ENCODE data around the gene FAM174C.
A peak's percentile ranks its signal among the peaks of the same experiment; 100 is the strongest.

FAM174C gene

GRCh38 chr19:1273263-1274041 is 1.9 kb upstream of the FAM174C start:
- peak; percentile 41 for DNase-seq (ENCODE audit: low read depth)

- no peak for DNase-seq (ENCODE audit: low read depth)
Observed at GRCh38 chr19:1274081-1274851, 1.1 kb upstream of the FAM174C start.

GRCh38 chr19:1274852-1275259 is 474 bp upstream of the FAM174C start:
- no peak for DNase-seq (ENCODE audit: low read depth)

GRCh38 chr19:1275976-1276627 is 772 bp downstream of the FAM174C start:
- no peak for DNase-seq (ENCODE audit: low read depth)

- no peak for DNase-seq (ENCODE audit: low read depth)
Observed at GRCh38 chr19:1276628-1277022, 1.3 kb downstream of the FAM174C start.

- no peak for DNase-seq (ENCODE audit: low read depth)
Observed at GRCh38 chr19:1277061-1277460, 1.7 kb downstream of the FAM174C start.

- no peak for DNase-seq (ENCODE audit: low read depth)
Observed at GRCh38 chr19:1278074-1278473, 2.7 kb downstream of the FAM174C start.

GRCh38 chr19:1278713-1279660 is 3.7 kb downstream of the FAM174C start:
- no peak for DNase-seq (ENCODE audit: low read depth)

GRCh38 chr19:1279782-1280341 is 4.5 kb downstream of the FAM174C start:
- peak; percentile 71 for DNase-seq (ENCODE audit: low read depth)

- no peak for DNase-seq (ENCODE audit: low read depth)
Observed at GRCh38 chr19:1280636-1281568, 5.6 kb downstream of the FAM174C start.

GRCh38 chr19:1281569-1282287 is 6.4 kb downstream of the FAM174C start:
- no peak for DNase-seq (ENCODE audit: low read depth)

GRCh38 chr19:1282588-1283206 is 7.4 kb downstream of the FAM174C start:
- DNase-seq (ENCODE audit: low read depth), result no peak

GRCh38 chr19:1283207-1283916 is 8.0 kb downstream of the FAM174C start:
- DNase-seq (ENCODE audit: low read depth), result no peak

- no peak for DNase-seq (ENCODE audit: low read depth)
Observed at GRCh38 chr19:1283917-1284292, 8.6 kb downstream of the FAM174C start.

- no peak for DNase-seq (ENCODE audit: low read depth)
Observed at GRCh38 chr19:1284293-1284978, 9.1 kb downstream of the FAM174C start.

- no peak for DNase-seq (ENCODE audit: low read depth)
Observed at GRCh38 chr19:1284979-1285736, 9.8 kb downstream of the FAM174C start.

GRCh38 chr19:1285737-1286360 is 10.5 kb downstream of the FAM174C start, which contains the start of gene EFNA2:
Gene EFNA2, plus strand, starts transcription at chr19:1285873. Its CDS starts 296 bp downstream, at chr19:1286169.
- DNase-seq (ENCODE audit: low read depth), result no peak

All from amniotic epithelial cell (primary cell).